Suprapubic skin (tissue), 4 donors: ENCODE results near the gene NDUFA12. TPM values are rescaled to one million over a fixed set of nuclear protein-coding genes. Genes with fewer than 3 reads are reported as not detected.
"Not testable (repeated sequence)": the region's sequence is repeated elsewhere in the genome, so short reads cannot be mapped to it uniquely, and the experiment has no call there.

Experiments used
- DNase-seq, 2 donors: peaks; one replicate each; pipeline ENCODE4 v3.0.0-alpha.2; 2019; ENCODE audit warnings: low spot score in 2 of 2
- H3K27ac ChIP-seq: fragments of 200-600 bp; sonication (generic); one replicate; pipeline ENCODE4 v1.5.1; 2019
- H3K27me3 ChIP-seq: fragments of 200-600 bp; sonication (generic); one replicate; pipeline ENCODE4 v1.5.1; 2019
- H3K36me3 ChIP-seq: fragments of 200-600 bp; sonication (generic); one replicate; pipeline ENCODE4 v1.5.1; 2019
- H3K4me1 ChIP-seq: fragments of 200-600 bp; sonication (generic); one replicate; pipeline ENCODE4 v1.5.1; 2019
- H3K4me3 ChIP-seq: fragments of 200-600 bp; sonication (generic); one replicate; pipeline ENCODE4 v1.5.1; 2019; ENCODE audit warnings: mild to moderate bottlenecking
- H3K9me3 ChIP-seq: fragments of 200-600 bp; sonication (generic); one replicate; pipeline ENCODE4 v1.5.1; 2019
- CTCF ChIP-seq, 2 donors: fragments of 200-600 bp in 1 of 2; fragments of 450-650 bp in 1 of 2; sonication (generic) in 1 of 2; IDR thresholded peaks; one replicate each; pipeline ENCODE4 v1.5.1; 2016 to 2019; ENCODE audit warnings: antibody characterized with exemption in 2 of 2, mild to moderate bottlenecking in 1 of 2, moderate library complexity in 1 of 2
- EP300 ChIP-seq: sonication (generic); formaldehyde crosslinking; IDR thresholded peaks from one replicate; pipeline ENCODE4 v1.6.1; 2017; ENCODE audit warnings: antibody characterized with exemption
- POLR2A ChIP-seq, 2 donors: fragments of 450-650 bp; IDR thresholded peaks; one replicate each; pipeline ENCODE4 v1.6.1; 2017; ENCODE audit warnings: antibody characterized with exemption in 2 of 2, mild to moderate bottlenecking in 2 of 2, moderate library complexity in 2 of 2
- POLR2AphosphoS5 ChIP-seq, 3 donors: sonication (generic); formaldehyde crosslinking; IDR thresholded peaks; one replicate each; pipeline ENCODE4 v1.6.1; 2017; ENCODE audit warnings: antibody characterized with exemption in 3 of 3
- WGBS: methylation state at CpG from one replicate; pipeline ENCODE4 v1.1.5; 2018; 5-methylcytosine and 5-hydroxymethylcytosine counted together
- total RNA-seq, 4 donors: library from RNA; depleted of rRNA; stranded (reverse); fragments of >200 nt; gene quantifications; one replicate each; pipeline ENCODE4 v1.1.0, GENCODE V29; 2016

NDUFA12 gene
- total RNA-seq, 4 donors from 2014 or later = 40.7 to 129 (median 101) TPM

DNA sequence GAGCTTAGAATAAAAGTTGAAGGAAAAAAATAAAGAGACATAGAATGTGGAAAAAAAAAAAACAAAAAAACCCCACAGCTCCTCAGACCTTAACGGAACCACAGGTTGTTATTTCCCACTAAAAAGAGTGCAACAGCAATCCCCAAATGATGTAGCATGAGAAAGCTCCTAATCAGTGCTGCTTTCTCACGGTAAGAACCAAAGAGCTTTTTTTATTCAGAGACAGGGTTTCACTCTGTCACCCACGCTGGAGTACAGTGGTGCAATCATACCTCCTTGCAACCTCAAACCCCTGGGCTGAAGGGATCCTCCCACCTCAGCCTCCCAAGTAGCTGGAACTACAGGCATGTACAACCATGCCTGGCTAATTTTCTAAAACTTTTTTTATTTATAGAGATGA lies 13.3 kb downstream of the NDUFA12 start:
- Histone ChIP-seq H3K9me3 (no peaks in the 10 kb centered on the region), H3K27me3 (no peaks in the 10 kb centered on the region), H3K36me3 (peaks cover 19% of the 10 kb centered on the region), H3K4me1 (peaks cover 11% of the 10 kb centered on the region), H3K27ac (no peak overlapping the region), H3K4me3 (no peak overlapping the region)
- 82% methylated on average over 3 of the region's 3 CpGs for WGBS
- TF ChIP-seq EP300 (no peak), CTCF (IDR thresholded peaks at IDR 0.05) (no peak), POLR2AphosphoS5 (IDR thresholded peaks at IDR 0.05) (no peak), POLR2A (IDR thresholded peaks at IDR 0.05) (no peak)
- DNase-seq = no peak

GRCh38 chr12:94988471-94988870 lies 15.0 kb downstream of the NDUFA12 start:
- Histone ChIP-seq H3K4me1 (no peaks in the 10 kb centered on the region), H3K36me3 (peaks cover 12% of the 10 kb centered on the region), H3K9me3 (no peaks in the 10 kb centered on the region), H3K4me3 (no peak overlapping the region), H3K27ac (no peak overlapping the region), H3K27me3 (no peaks in the 10 kb centered on the region)
- TF ChIP-seq POLR2A (IDR thresholded peaks at IDR 0.05) (no peak), EP300 (no peak), CTCF (IDR thresholded peaks at IDR 0.05) (no peak), POLR2AphosphoS5 (IDR thresholded peaks at IDR 0.05) (no peak)
- 64% methylated on average over 6 of the region's 6 CpGs for WGBS
- DNase-seq = no peak

- no peak for TF ChIP-seq CTCF (IDR thresholded peaks at IDR 0.05)
- no peak for TF ChIP-seq POLR2A (IDR thresholded peaks at IDR 0.05)
- no peak for TF ChIP-seq EP300
- TF ChIP-seq POLR2AphosphoS5 (IDR thresholded peaks at IDR 0.05) = no peak
- Histone ChIP-seq H3K4me1 (no peaks in the 10 kb centered on the region), H3K4me3 (no peak overlapping the region), H3K27me3 (no peaks in the 10 kb centered on the region), H3K27ac (no peak overlapping the region), H3K36me3 (peaks cover 9% of the 10 kb centered on the region), H3K9me3 (no peaks in the 10 kb centered on the region)
- DNase-seq = no peak
- 59% methylated on average over 2 of the region's 2 CpGs for WGBS
Observed at GRCh38 chr12:94987801-94988200, 15.7 kb downstream of the NDUFA12 start.

DNA sequence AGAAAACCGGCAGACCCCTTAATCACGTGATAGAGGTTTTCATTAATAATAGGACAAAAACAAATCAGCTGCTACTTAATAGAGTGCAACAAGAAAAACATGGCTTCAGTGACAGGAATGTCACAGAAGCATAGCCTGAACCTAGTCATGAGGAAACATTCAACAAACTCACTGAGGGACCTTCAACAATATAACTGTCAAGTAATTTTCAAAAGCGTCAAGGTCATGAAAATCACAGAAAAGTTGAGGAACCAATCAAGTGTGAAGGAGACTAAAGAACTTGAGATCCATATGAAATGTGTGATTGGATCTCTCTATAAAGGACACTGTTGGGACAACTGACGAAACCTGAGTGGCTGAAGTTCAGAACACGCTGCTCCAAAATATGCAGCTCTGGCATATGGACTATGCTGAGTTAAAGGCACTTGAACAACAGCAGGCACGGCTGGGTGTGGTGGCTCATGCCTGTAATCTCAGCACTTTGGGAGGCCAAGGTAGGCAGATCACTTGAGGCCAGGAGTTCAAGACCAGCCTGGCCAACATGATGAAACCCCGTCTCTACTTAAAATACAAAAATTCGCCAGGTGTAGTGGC lies 16.3 kb downstream of the NDUFA12 start:
- Histone ChIP-seq H3K9me3 (no peaks in the 10 kb centered on the region), H3K4me1 (no peaks in the 10 kb centered on the region), H3K27me3 (no peaks in the 10 kb centered on the region), H3K4me3 (no peak overlapping the region), H3K27ac (no peak overlapping the region), H3K36me3 (peaks cover 3% of the 10 kb centered on the region)
- WGBS = 92% methylated on average over 8 of the region's 8 CpGs
- TF ChIP-seq EP300 (no peak), POLR2AphosphoS5 (IDR thresholded peaks at IDR 0.05) (no peak), POLR2A (IDR thresholded peaks at IDR 0.05) (no peak)
- DNase-seq = no peak

- not testable (repeated sequence) for H3K36me3 ChIP-seq, H3K9me3 ChIP-seq, H3K27me3 ChIP-seq, DNase-seq, H3K4me1 ChIP-seq, H3K27ac ChIP-seq, H3K4me3 ChIP-seq
- 85% methylated on average over 9 of the region's 9 CpGs for WGBS
Observed at GRCh38 chr12:94985099-94985498, 18.4 kb downstream of the NDUFA12 start.

- Histone ChIP-seq H3K27me3 (no peaks in the 10 kb centered on the region), H3K9me3 (no peaks in the 10 kb centered on the region), H3K4me3 (no peak overlapping the region), H3K36me3 (peaks cover 2% of the 10 kb centered on the region), H3K4me1 (no peaks in the 10 kb centered on the region), H3K27ac (no peak overlapping the region)
- TF ChIP-seq EP300 (no peak), POLR2A (IDR thresholded peaks at IDR 0.05) (no peak), CTCF (IDR thresholded peaks at IDR 0.05) (no peak), POLR2AphosphoS5 (IDR thresholded peaks at IDR 0.05) (no peak)
- DNase-seq = no peak
- WGBS = 100% methylated on average over 2 of the region's 2 CpGs
Observed at GRCh38 chr12:94983321-94983720, 20.2 kb downstream of the NDUFA12 start.
